Activated naive CD8-positive, alpha-beta T cell (primary cell): Measurements from ENCODE around the gene JAML.

ENCODE experiments used
- H3K27ac Mint-ChIP-seq: one replicate; pipeline ENCODE4 v1.8.0; 2021; ENCODE audit warnings: mixed read lengths
- H3K27me3 Mint-ChIP-seq: one replicate; pipeline ENCODE4 v1.8.0; 2021; ENCODE audit warnings: mixed read lengths
- H3K36me3 Mint-ChIP-seq: one replicate; pipeline ENCODE4 v1.8.0; 2021; ENCODE audit warnings: mixed read lengths
- H3K4me1 Mint-ChIP-seq: one replicate; pipeline ENCODE4 v1.8.0; 2021; ENCODE audit warnings: low read depth, mixed read lengths
- H3K4me3 Mint-ChIP-seq: one replicate; pipeline ENCODE4 v1.8.0; 2021; ENCODE audit warnings: mild to moderate bottlenecking, mixed read lengths
- H3K9me3 Mint-ChIP-seq: one replicate; pipeline ENCODE4 v1.8.0; 2021; ENCODE audit warnings: low read depth, mixed read lengths

Gene JAML

DNA sequence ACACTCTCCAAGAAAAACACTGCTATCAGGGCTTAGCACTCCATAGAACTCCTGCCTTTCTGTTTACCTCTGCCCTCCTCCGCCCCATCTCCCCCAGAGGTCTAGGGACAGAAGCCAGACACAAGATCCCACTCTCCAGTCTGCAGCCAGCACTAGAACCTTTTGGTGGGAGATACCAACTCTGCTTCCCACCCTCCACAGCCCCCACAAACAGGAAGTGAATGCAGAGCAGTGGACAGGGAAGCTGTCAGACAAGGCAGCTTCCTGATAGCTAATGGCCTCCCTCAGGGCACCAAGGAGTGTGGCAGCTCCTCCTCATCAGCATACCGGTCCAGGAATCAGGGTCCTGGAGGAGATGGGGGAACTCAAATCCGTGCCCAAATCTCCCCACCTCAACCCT, 77.3 kb downstream of the JAML start:
- Mint-ChIP-seq H3K4me3 (peak overlapping the region; percentile 24), H3K9me3 (no peaks in the 10 kb centered on the region), H3K36me3 (no peaks in the 10 kb centered on the region), H3K27ac (no peak overlapping the region), H3K27me3 (peaks cover 30% of the 10 kb centered on the region), H3K4me1 (peaks cover 3% of the 10 kb centered on the region)

DNA sequence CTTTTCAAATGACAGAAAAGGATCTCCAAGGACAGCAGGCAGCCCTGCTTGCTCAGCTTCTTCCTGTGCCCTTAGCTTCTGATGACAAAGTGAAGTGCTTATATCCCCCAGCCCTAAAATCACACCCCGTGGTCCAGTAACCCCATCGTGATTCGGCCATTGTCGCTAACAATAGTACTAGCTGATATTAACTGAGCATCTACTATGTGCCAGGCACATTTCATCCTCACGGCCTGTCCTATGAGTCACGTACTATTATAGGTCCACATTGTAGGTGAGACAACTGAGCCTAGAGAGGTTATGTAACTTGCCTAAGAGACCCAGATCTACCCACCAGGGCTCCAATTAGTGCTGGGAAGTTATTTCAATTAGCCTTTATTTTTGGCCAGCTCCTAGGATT, 78.3 kb downstream of the JAML start:
- no peaks in the 10 kb centered on the region for H3K9me3 Mint-ChIP-seq
- H3K4me1 Mint-ChIP-seq = peaks cover 3% of the 10 kb centered on the region
- H3K27me3 Mint-ChIP-seq = peaks cover 37% of the 10 kb centered on the region
- H3K36me3 Mint-ChIP-seq = no peaks in the 10 kb centered on the region
- no peak overlapping the region for H3K27ac Mint-ChIP-seq
- peak overlapping the region; percentile 82 for H3K4me3 Mint-ChIP-seq

GRCh38 chr11:118145285-118146227, 79.3 kb downstream of the JAML start:
- H3K9me3 Mint-ChIP-seq = no peaks in the 10 kb centered on the region
- no peaks in the 10 kb centered on the region for H3K36me3 Mint-ChIP-seq
- H3K27me3 Mint-ChIP-seq = peaks cover 37% of the 10 kb centered on the region
- peak overlapping the region; percentile 82 for H3K4me3 Mint-ChIP-seq
- no peak overlapping the region for H3K27ac Mint-ChIP-seq
- H3K4me1 Mint-ChIP-seq = peaks cover 3% of the 10 kb centered on the region

DNA sequence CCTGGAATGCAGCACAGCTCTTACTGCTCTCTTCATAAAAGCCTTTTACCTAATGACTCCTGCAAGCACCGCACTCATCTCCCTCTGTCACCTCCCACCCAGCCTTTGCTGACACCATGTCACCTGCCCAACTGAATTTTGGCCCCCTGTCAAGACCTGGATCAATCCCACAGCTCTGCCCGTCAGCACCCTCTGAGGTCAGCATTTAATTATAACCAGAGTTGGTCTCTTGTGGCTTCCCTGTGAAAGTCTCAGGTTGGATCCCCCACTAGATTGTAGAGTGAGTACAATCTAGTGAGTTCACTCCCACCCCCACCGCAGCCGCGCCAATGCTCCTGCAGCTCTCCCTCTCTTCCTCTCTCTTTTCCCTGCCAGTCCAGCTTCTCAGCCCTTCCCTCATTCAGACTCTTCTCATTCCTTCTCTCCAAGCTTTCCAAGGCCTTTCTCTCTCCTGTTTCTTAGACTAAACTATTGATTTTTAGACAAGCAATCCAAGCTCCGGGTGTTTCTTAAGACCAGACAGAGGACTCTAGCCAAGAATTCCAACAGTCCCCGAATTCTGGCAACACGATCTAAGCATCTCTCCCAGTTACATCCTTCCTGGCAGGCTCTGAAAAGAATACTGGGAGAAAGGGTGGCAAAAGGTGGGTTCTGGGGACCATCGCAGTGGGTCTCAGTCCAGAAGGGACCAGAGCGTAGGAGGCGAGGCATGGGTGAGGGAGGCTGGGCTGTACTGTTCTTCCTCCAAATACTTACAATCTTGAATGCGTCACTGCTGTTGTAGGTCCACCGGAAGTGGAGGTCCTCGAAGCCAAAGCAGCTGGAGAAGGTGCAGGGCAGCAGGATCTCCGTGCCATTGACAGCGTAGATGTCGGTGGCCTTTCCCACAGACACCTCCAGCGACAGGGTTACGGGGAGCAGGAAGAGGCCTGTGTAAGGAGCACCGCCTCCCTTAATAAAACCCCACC, 80.2 kb downstream of the JAML start:
- no peak overlapping the region for H3K27ac Mint-ChIP-seq
- no peaks in the 10 kb centered on the region for H3K9me3 Mint-ChIP-seq
- peaks cover 3% of the 10 kb centered on the region for H3K4me1 Mint-ChIP-seq
- H3K36me3 Mint-ChIP-seq = no peaks in the 10 kb centered on the region
- peaks cover 36% of the 10 kb centered on the region for H3K27me3 Mint-ChIP-seq
- H3K4me3 Mint-ChIP-seq = peak overlapping the region; percentile 76
